Right atrium auricular region (tissue), 2 donors: Measurements from ENCODE around the gene WNK2. TPM values are rescaled to one million over a fixed set of nuclear protein-coding genes. Genes with fewer than 3 reads are reported as not detected.
A peak's percentile ranks its signal among the peaks of the same experiment; 100 is the strongest.

ENCODE experiments used
- DNase-seq: peaks from one replicate; pipeline ENCODE4 v3.0.0-alpha.2; 2019; ENCODE audit warnings: low spot score
- H3K27ac ChIP-seq, 2 donors: fragments of 200-600 bp; sonication (generic); 1 replicate in 1 of 2; 2 replicates in 1 of 2; pipeline ENCODE4 v1.5.1; 2016 to 2019
- H3K27me3 ChIP-seq, 2 donors: fragments of 200-600 bp; sonication (generic); one replicate each; pipeline versions ENCODE4 v1.5.1 to v1.6.0; 2017 to 2019
- H3K36me3 ChIP-seq: fragments of 200-600 bp; sonication (generic); one replicate; pipeline ENCODE4 v1.5.1; 2016
- H3K4me1 ChIP-seq, 2 donors: fragments of 200-600 bp; sonication (generic); one replicate each; pipeline versions ENCODE4 v1.5.1 to v1.6.0; 2017 to 2019
- H3K4me3 ChIP-seq, 2 donors: fragments of 200-600 bp; sonication (generic); 1 replicate in 1 of 2; 2 replicates in 1 of 2; pipeline ENCODE4 v1.5.1; 2017 to 2019; ENCODE audit warnings: mild to moderate bottlenecking in 1 of 2, moderate library complexity in 1 of 2
- H3K9me3 ChIP-seq, 2 donors: fragments of 200-600 bp; sonication (generic); one replicate each; pipeline ENCODE4 v1.5.1; 2019
- CTCF ChIP-seq, 2 donors: fragments of 200-600 bp; sonication (generic); IDR thresholded peaks; one replicate each; pipeline ENCODE4 v1.5.1; 2019; ENCODE audit warnings: antibody characterized with exemption in 2 of 2
- total RNA-seq, 2 donors: library from RNA; depleted of rRNA; stranded (reverse); fragments of >200 nt; gene quantifications; one replicate each; pipeline ENCODE4 v1.1.0, GENCODE V29; 2016

Gene WNK2
- total RNA-seq, 2 donors from 2014 or later = 61.4 to 132 TPM

- peak overlapping the region in 1 of 2 donors; percentile 80 for H3K27ac ChIP-seq
- H3K4me1 ChIP-seq = peaks cover 0 to 54% of the 10 kb centered on the region in 2 donors
- H3K9me3 ChIP-seq = no peaks in the 10 kb centered on the region
- H3K36me3 ChIP-seq = no peaks in the 10 kb centered on the region
- TF ChIP-seq CTCF (IDR thresholded peaks at IDR 0.05) = no peak
- no peak for DNase-seq
- H3K27me3 ChIP-seq = no peaks in the 10 kb centered on the region
- H3K4me3 ChIP-seq = no peak overlapping the region
Observed at GRCh38 chr9:93231716-93232115, 47.8 kb downstream of the WNK2 start.

- Histone ChIP-seq H3K27me3 (no peaks in the 10 kb centered on the region), H3K27ac (peak overlapping the region in 1 of 2 donors; percentile 80), H3K36me3 (no peaks in the 10 kb centered on the region), H3K4me3 (no peak overlapping the region), H3K4me1 (peaks cover 0 to 52% of the 10 kb centered on the region in 2 donors), H3K9me3 (no peaks in the 10 kb centered on the region)
- DNase-seq = no peak
- TF ChIP-seq CTCF (IDR thresholded peaks at IDR 0.05) = no peak
Observed at GRCh38 chr9:93232388-93232960, 48.5 kb downstream of the WNK2 start.

GRCh38 chr9:93233033-93233432, 49.1 kb downstream of the WNK2 start:
- no peak for DNase-seq

GRCh38 chr9:93234600-93234999, 50.7 kb downstream of the WNK2 start:
- no peak for TF ChIP-seq CTCF (IDR thresholded peaks at IDR 0.05)
- no peak for DNase-seq
- Histone ChIP-seq H3K4me1 (peaks cover 0 to 35% of the 10 kb centered on the region in 2 donors), H3K36me3 (peaks cover 14% of the 10 kb centered on the region), H3K9me3 (no peaks in the 10 kb centered on the region), H3K4me3 (no peak overlapping the region), H3K27ac (peak overlapping the region in 1 of 2 donors; percentile 57), H3K27me3 (no peaks in the 10 kb centered on the region)

More at GRCh38 chr9:93233033-93233432, 49.1 kb downstream of the WNK2 start:
- no peak for TF ChIP-seq CTCF (IDR thresholded peaks at IDR 0.05)
- Histone ChIP-seq H3K27ac (no peak overlapping the region), H3K9me3 (no peaks in the 10 kb centered on the region), H3K4me3 (no peak overlapping the region), H3K36me3 (no peaks in the 10 kb centered on the region), H3K4me1 (peaks cover 0 to 51% of the 10 kb centered on the region in 2 donors), H3K27me3 (no peaks in the 10 kb centered on the region)

- no peak for DNase-seq
- no peaks in the 10 kb centered on the region for H3K27me3 ChIP-seq
- no peaks in the 10 kb centered on the region for H3K9me3 ChIP-seq
- H3K36me3 ChIP-seq = peaks cover 19% of the 10 kb centered on the region
- peak overlapping the region in 1 of 2 donors; percentile 57 for H3K27ac ChIP-seq
- peaks cover 0 to 27% of the 10 kb centered on the region in 2 donors for H3K4me1 ChIP-seq
- TF ChIP-seq CTCF (IDR thresholded peaks at IDR 0.05) = no peak
- H3K4me3 ChIP-seq = no peak overlapping the region
Observed at GRCh38 chr9:93235300-93235960, 51.5 kb downstream of the WNK2 start.
